ENCODE results near the gene TTC39C.

- TF ChIP-seq CTCF (IDR thresholded peaks at IDR 0.05; ENCODE audit: low read depth, low read length), result no peak
- TF ChIP-seq POLR2A (IDR thresholded peaks at IDR 0.05; ENCODE audit: extremely low read depth, insufficient read length), result no peak
- TF ChIP-seq MYC (IDR thresholded peaks at IDR 0.05; ENCODE audit: low read depth, low read length), result no peak
Observed at GRCh38 chr18:24089076-24089475, 74.5 kb downstream of the TTC39C start.

Measured in NB4 (cell line).